GM12865 (cell line): ENCODE results near the gene STARD8.

Source experiments
- DNase-seq: peaks from one replicate; pipeline ENCODE4 v3.0.0; 2010; ENCODE audit warnings: low read depth
- H3K4me3 ChIP-seq: 2 replicates; pipeline ENCODE4 v1.5.1; 2011; ENCODE audit warnings: mild to moderate bottlenecking, low read depth, low read length, control low read depth
- TF ChIP-seq, protein P1 (sequence below): IDR thresholded peaks from 2 replicates; pipeline ENCODE4 v1.5.1; 2011; ENCODE audit warnings: low read length, control low read depth, low read depth, inconsistent platforms; ENCODE audit not compliant: insufficient read depth; ENCODE audit errors: missing control alignments

The STARD8 gene

DNA sequence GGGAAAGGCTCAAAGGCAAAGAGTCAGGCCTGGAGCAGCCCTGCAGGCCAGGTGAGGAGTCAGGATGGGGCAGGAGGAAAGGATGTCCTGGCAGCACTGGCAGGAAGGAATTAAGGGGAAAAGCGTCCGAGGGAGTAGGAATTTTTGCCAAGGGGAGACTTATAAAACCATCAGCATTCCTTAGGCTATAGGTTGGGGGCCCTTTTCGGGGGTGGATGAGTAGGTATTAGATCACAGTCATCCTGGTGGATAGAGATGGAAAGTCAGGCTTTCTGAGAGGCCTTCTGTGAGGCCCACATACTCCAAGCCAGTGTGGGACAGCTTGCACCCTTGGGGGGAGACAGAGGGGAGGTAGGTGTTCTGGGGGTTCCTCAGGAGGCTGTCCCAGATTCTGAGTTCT is 12.3 kb downstream of the STARD8 start:
- H3K4me3 ChIP-seq, result no peak overlapping the region
- DNase-seq, result no peak
- TF ChIP-seq, protein P1, sequence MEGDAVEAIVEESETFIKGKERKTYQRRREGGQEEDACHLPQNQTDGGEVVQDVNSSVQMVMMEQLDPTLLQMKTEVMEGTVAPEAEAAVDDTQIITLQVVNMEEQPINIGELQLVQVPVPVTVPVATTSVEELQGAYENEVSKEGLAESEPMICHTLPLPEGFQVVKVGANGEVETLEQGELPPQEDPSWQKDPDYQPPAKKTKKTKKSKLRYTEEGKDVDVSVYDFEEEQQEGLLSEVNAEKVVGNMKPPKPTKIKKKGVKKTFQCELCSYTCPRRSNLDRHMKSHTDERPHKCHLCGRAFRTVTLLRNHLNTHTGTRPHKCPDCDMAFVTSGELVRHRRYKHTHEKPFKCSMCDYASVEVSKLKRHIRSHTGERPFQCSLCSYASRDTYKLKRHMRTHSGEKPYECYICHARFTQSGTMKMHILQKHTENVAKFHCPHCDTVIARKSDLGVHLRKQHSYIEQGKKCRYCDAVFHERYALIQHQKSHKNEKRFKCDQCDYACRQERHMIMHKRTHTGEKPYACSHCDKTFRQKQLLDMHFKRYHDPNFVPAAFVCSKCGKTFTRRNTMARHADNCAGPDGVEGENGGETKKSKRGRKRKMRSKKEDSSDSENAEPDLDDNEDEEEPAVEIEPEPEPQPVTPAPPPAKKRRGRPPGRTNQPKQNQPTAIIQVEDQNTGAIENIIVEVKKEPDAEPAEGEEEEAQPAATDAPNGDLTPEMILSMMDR, result no peak

DNA sequence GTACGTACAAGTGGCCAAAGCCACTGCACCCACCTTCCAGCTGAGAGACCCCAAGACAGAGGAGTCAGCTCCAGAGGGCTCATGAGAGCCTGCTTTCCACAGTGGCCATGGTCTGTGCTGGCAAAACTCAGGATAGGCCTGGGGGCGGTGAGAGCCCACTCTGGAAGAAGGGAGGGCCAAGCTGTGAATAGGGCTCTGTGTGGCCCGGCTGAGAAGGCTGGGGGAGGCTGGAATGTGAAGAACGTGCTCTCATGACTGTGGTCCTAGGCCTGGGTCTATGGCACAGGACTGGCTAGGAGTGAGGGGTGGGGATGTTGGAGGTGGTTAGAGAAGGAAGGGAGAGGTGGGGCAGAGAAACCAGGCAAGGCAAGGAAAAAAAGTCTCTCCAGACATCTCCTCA is 13.3 kb downstream of the STARD8 start:
- TF ChIP-seq, protein P1, result no peak
- H3K4me3 ChIP-seq, result no peak overlapping the region
- DNase-seq, result no peak

DNA sequence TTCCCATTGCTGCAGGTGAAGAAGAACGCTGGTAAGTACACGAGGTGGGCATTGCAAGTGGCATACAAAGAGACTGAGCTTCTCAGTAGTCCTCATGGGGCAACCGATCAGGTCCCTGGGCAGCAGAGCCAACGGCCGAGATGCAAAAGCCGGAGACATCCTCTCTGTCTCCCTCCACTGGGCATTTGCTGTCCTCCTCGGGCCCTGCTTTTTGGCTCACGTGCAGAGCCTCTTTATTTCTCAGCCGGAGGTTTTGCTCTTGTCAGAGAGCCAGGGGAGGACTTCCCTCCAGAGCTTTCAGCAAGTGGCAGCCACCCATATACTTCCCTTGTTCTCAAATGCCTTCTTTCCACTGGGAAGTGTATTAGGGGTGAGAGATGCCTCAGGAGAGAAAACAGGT is 18.0 kb downstream of the STARD8 start:
- TF ChIP-seq, protein P1, result no peak
- no peak overlapping the region for H3K4me3 ChIP-seq
- no peak for DNase-seq

DNA sequence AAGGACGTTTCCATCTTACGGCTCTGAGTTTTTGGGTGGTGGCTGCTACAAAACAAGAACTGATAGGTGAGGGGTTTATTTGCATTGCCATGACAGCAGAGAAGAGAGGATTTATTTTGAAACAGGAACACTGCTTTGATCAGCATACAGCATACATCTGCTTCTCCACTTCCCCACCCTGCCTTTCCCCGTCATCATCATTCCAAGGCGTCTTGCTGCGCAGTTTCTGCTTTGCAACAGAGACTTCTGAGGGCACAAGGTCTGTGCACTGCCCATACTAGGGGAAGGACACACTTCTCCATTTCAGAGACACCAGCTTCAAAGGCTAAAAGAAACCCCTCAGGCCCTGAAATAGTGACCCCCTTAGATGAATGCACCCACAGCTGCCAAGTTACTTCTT is 19.1 kb downstream of the STARD8 start:
- H3K4me3 ChIP-seq, result no peak overlapping the region
- no peak for DNase-seq
- TF ChIP-seq, protein P1, result no peak

DNA sequence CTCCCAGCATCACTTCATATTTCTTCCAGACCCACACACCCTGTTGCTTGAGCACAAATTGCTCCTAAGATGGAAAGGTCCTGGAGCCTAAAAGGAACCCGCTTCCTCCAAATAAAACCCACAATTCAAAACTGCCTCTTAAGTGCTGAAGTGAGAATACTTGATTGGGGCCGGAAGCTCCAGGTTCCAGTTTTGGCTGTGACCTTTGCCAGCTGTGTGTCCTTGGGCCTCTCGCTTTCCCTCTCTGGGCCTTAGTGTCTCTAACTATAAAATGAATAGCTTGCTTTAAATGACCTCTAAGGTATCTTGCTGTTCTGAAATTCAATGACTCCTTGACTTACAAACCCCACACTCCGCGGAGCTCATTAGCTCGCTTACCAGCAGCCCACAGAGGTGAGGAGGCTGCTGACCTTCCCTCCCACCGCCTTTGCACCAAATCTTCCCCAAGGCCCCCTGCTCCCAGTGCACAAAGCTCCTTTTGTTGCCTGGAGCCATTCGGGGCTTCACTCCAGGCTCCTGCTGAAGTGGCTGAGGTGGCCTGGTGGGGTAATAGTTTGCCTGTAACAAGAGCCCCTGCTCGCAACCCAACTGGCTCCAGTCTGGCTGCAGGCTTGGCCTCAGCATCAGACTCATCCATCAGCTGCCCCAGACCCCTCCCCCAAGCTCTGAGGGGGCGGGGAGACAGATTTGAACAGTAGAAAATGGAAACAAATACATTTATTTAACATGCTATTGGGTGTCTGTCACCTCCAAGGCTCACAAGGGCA is 21.8 kb downstream of the STARD8 start:
- no peak for DNase-seq
- TF ChIP-seq, protein P1, result no peak
- H3K4me3 ChIP-seq, result no peak overlapping the region

DNA sequence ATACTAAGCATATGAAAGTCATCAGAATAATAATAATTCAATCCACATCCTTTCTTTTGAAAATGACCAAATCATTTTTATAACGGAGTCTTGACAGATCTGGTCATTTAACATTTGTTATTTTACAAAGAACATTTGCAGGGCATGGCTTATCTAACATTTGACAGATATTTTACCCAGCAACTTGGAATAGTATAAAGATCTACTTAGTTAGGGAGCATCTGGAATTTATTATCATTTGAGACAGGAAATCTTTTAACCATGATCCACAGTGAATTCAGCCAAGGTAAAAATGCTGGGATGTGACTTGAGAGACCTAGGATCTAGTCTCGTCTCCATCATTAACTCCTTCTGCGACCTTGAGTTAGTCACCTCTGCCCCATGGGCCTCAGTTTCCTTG is 22.4 kb downstream of the STARD8 start:
- TF ChIP-seq, protein P1, result no peak
- no peak overlapping the region for H3K4me3 ChIP-seq
- no peak for DNase-seq

DNA sequence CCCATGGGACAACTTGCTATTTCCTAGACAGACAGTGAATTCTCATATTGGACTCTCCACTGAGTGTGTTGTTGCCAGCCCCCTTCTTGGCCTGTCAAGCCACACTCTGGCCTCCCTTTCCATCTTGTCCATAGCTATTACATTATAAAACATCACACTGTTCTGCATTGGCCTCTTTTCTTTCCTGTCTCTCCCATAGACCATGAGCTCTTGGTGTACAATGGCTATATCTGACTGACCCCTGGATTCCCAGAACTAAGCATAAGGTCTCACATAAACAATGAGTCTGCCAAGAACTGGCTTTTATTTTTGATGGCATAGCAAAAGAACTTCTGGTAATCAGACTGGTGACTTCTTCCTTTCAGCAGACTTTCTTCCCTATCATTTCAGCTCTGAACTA is 23.8 kb downstream of the STARD8 start:
- TF ChIP-seq, protein P1, result no peak

More for the DNA sequence above, 23.8 kb downstream of the STARD8 start:
- DNase-seq, result no peak
- H3K4me3 ChIP-seq, result no peak overlapping the region
